Measurements from ENCODE around the gene ARID4B. TPM values are rescaled to one million over a fixed set of nuclear protein-coding genes. Genes with fewer than 3 reads are reported as not detected.

Gene ARID4B
- total RNA-seq, 1 donor from 2014 or later = 18.3 TPM

- ATAC-seq = no peak
- intact Hi-C loops (cut with micrococcal nuclease) = no loop called here
- no peak for DNase-seq
Observed at GRCh38 chr1:235124665-235125064, 203.3 kb downstream of the ARID4B start.

- intact Hi-C loops (cut with micrococcal nuclease) = no loop called here
- no peak for ATAC-seq
- DNase-seq = no peak
Observed at GRCh38 chr1:235124111-235124510, 203.9 kb downstream of the ARID4B start.

GRCh38 chr1:235122348-235122747 lies 205.6 kb downstream of the ARID4B start:
- intact Hi-C loops (cut with micrococcal nuclease) = no loop called here
- ATAC-seq (no peak), DNase-seq (no peak)

Small RNA genes lying within 50 kb of the gene (microRNA-seq; reads per million reads assigned to microRNA genes)
- not detected for gene MIR4753 (ENCODE audit: borderline number of aligned reads)

Other genes with a start within 250 kb of the ARID4B start
- 95.8 TPM for gene TOMM20, start 199.3 kb downstream of the ARID4B start, total RNA-seq
- 58.7 TPM for gene RBM34, start 166.9 kb downstream of the ARID4B start, total RNA-seq
- 29.8 TPM for gene GGPS1, start 391 bp upstream of the ARID4B start, total RNA-seq
- 18.7 TPM for gene TBCE, start 39.2 kb upstream of the ARID4B start, total RNA-seq
- gene B3GALNT2, start 176.3 kb upstream of the ARID4B start, total RNA-seq = 20.7 TPM

Data from left ventricle myocardium superior (tissue), 1 donor.